NK-92 treated with Interleukin-12 subunit alpha and Interleukin-12 subunit beta, amount 100 ng/mL, for 24 hours (cell line): ENCODE results near the gene OSBPL3.

Experiments
- DNase-seq: peaks from one replicate; lab custom pipeline; 2025; lab: John Stamatoyannopoulos, UW

OSBPL3 gene

DNA sequence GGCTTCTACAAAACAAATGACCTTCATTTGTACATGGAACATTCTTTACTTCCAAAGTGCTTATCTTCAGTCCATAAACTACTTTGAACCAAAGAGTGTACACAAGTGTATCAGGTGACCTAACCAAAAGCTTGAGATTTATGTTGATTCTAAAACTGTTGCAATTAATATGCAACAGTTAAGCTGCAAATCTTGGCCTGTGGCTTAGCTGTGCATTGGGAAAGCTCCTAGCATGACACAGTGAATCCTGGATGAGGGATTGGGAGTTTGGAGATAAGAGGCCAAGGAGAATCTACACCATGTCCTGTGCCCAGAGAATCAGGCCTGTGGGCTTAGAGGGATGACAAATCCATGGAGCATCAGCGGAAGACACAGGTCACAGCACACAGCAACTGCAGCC is 117.5 kb downstream of the OSBPL3 start:
- DNase-seq, result no peak

DNA sequence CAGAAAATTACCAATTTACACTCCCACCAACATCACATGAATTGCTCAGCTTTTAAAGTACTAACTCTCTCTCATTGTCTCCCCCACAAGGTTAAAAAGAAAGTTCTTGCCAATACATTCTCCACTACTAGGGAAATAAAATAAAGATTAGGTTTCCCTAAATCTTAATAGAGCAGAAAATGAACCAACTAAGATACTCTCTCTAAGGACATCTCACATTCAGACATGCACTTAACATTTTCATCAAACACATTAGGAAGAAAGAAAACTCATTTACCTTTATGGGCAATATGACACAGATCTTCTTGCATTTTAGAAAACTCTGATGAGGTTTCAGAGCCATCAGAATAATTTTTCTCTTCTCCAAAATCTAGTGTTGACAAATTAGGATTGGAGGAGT is 118.6 kb downstream of the OSBPL3 start:
- no peak for DNase-seq

DNA sequence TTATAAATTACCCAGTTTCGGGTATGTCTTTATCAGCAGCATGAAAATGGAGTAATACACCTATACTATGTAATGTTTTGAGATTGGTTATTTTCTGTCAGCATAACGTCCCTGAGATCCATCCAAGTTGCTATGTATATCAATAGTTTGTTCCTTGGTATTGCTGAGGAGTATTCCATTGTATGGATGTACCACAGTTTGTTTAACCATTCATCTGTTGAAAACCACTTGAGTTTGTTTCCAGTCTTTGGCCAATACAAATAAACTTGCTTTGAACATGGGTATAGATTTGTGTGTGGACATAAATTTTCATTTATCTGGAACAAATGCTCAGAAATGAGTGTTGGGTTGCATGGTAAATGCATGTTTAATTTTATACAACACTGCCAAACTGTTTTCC is 119.4 kb downstream of the OSBPL3 start:
- DNase-seq, result no peak

DNA sequence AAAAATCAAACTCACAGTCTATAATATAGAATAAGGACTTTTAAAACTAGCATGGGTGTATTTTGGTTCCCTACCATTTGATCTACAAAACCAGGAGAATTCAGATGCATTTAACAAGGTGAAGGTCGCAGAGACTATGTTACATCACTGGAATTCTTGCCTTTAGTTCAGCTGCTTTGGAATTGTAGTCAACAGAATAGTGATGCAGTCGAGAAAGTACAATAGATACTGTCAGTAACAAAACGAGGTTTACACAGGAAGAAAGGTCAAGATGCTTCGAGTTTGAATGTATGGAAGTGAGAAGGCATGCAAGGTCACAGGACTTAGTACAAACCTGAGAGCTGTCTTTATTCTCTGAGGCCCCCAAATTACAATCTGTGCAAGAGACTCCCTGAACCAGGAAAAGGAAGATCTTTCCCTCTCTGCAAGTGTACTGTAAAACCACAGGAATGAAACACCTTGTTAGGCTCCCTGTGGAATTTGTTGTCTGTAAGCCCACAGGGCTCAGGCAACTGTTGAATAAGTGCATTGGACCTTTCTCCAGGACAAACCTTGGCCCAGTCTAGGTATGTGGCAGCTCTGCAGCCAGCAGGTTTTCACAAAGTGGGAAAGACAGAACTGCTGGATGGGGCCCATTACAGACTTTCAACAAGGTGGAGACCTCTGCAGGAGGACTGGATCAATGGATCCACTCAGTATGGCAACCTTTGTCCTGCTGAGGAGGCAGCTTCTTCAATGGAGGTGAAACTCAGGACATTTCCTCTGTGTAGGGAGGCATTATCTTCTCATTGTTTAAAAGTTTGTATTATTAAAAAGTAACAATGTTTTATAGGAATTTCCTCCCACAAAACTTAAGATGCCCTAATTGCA is 121.6 kb downstream of the OSBPL3 start:
- DNase-seq, result no peak

DNA sequence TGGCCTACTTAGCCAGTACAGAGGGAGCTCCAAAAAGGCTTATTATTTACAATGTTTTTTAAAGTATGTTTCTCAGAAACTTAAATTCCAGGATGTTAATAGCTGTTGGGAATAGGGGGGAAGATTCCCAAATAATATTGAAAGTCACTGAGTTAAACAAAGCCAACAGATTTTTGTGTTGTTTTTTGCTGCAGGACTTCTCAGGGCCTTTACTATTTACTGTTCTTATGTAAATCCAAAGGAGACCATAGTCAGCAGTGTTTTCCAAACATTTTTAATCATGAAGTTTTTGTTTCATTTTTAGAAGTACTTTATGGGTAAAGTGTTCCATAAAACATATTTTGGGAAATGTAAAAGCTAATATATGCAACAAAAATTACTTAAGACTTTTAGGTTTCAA is 122.4 kb downstream of the OSBPL3 start:
- no peak for DNase-seq

DNA sequence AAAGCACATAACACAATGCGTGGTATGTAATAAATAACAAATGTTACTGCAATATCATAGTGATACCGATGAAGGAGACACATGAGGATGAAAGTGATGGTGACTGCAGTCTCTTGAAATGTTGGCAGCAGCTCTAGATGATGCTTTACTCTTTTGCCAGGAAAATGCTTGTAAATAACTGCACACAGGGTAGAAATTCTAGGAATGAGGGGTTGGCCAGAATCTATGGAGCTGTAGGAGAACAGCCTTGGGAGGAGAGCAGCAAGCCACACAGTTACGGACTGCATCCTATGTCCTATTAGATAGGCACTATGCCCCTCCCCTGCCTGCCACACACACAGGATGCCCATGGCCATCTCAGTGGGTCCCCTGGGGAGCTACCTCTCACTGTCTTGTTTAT is 125.1 kb downstream of the OSBPL3 start:
- no peak for DNase-seq

DNA sequence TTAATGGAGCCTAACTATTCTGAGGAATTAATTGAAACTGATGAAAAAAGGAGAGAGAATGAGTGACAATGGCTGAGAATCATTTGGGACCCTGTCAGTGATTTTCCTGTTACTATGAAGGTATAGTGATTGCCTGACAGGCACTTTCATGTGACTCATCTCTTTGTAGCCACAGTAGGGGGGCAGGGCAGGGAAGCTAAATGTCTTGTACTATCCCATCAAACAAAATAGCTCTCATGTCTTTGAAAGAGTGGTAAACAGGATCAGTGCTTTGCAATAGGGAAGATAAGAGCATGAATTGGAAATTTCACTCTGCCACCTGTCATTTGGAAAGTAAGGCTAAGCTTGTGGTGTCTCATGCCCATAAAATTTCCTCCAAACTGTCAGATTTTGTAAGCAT is 128.2 kb downstream of the OSBPL3 start:
- DNase-seq, result peak; percentile 17

DNA sequence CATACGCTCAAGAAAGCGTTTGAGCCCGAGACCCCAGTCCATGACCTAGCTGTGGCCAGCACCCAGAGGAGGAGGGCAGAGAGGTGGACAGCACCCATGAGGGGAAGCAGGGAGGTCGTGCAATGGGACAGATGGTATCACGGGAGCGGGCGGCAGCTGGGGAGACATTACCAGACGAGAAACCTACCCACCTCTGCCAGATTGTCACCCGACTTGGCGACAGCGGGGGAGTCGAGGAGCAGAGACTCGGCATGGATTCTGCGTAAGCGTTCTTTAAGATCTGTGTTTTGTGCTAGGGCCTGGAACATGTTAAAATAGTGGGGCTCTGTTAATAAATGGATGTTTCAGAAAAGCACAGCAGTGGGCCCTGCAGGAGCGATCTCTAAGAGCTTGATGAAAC is 131.1 kb downstream of the OSBPL3 start:
- DNase-seq, result no peak

DNA sequence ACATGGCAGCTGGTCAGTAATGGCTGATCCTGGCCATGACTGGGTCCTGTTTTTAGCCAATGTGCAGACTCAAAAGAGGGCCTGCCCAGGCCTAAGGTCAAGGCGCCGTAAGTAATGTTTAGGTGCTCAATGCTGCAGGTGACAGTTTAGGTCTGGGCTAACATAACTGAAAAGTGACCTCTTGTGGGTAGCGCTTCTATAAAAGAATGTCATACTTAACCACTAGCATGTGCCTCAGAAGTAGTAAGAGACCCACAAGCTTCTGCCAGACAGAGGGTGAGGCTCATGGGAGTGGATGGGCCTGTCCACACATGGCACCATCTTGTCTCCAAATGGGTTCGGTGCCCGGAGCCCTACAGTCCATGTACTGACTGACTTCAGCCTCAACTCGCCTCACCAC is 132.2 kb downstream of the OSBPL3 start:
- DNase-seq, result no peak

DNA sequence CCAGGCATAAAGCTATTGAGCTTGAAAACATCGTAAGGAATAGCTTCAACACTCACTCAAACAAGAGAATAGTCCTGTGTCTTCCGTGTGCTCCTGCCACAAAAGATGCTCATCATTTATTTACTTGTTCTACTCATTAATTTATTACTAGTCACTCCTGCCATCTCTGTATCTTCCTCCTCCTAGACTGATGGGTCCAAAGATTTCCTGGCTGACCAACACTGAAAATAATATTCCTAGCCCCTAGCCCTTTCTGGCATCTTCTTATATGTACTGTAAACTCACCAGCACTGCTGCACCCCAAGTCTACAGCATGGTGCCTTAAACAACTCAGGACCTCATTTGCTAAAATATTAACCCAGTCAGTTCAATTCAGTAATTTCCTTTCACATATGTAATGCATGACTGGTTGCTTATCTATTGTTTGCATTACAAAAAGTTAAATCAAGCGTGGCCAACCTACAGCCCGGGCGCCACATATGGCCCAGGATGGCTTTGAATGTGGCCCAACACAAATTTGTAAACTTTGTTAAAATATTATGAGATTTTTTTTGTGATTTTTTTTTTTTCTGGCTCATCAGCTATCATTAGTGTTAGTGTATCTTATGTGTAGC is 136.1 kb downstream of the OSBPL3 start:
- no peak for DNase-seq

DNA sequence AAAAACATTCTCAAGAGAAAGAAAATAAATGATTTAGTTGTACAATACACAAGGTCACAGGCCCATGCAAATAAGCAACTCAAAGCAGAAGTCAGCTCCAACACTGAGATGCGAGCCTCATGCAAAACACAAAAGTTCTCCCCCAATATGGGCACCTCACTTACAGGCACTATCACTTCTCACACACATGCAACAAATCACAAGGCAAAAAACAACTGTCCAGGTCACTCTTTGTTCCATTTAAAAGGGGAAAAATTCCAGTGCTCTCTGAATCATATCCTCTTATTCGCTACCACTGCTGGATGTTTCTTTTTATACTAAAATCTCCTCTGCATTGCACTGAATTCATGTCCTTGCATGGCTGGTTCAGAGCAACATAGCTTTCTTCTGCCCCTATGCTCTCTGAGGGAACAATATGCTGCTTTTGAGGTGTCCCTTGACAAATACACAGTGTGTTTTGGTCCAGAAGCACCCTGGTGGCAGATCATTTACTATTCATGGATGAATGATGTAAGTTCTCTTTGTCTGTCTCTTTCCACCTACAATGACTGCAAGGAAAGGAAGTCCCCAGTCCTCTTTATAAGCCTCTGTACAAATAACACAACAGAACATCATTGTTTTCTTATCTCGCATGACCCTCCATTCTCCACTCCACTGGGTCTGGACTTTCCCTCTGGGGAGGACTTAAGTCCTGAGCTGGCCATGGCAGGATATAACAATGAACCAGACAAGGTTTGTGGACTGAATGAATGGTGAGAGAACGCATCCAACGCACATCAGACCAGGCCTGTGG is 137.3 kb downstream of the OSBPL3 start:
- DNase-seq, result no peak

DNA sequence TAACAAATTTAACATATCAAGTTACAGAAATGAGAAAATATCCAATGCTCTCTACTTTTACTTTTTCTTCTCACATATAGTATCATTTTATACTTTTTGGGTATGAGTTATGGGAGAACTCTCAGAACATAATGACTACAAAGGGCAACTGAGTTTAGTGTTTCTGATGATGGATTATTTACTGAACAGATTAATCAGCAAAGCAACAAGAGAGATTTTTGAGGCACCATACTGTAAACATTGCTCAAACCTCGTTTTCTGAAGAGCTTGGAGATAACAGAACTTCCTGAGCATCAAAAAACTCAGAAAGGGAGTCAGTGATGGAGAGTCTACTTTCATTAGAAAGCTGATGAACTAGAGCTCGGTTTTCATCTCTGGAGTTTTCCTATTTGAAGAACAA is 137.9 kb downstream of the OSBPL3 start:
- DNase-seq, result no peak

DNA sequence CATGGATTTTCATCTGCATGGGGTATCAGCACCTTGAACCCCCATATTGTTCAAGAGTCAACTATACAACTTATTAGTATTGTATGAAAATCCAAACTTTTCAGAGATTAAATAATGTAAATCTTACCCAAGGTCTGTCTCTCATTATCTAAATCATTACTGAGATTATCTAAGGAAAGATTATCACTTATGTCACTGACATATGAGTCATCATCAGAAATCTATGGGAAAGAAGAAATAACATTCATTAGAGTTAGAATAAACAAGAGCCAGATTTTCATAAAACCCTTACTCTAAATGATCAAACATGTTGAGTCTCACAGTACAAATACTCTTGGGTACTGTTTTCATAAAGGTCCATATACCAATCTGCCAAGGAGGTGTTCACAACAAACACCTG is 139.4 kb downstream of the OSBPL3 start:
- DNase-seq, result no peak

DNA sequence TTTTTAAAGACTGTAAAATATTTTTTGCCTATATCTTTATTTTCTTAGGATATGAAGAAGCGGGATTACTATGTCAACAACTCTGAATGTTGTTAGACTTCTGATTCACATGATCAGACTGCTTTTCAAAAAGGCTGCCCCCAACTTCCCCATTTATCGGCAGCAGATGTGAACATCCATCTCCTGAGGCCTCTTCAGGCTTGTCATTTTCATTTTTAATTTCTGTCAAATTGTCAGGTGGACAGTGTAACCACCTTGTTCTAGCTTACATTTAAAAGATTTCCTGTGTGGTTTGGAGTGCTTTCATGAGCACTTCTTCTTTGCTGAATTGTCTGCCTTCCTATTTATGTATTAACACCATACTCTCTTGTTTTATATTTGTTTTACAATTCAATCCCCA is 143.9 kb downstream of the OSBPL3 start:
- no peak for DNase-seq

DNA sequence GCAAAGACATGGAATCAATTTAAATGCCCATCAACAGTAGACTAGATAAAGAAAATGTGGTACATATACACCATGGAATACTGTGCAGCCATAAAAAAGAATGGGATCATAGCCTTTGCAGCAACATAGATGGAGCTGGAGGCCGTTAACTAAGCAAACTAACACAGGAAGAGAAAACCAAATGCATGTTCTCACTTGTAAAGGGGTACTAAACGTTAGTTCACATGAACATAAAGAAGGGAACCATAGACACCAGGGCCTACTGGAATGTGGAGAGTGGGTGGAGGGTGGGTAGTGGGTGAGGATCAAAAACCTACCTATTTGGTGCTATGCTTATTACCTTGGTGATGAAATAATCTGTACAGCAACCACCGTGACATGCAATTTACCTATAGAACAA is 144.3 kb downstream of the OSBPL3 start:
- no peak for DNase-seq

DNA sequence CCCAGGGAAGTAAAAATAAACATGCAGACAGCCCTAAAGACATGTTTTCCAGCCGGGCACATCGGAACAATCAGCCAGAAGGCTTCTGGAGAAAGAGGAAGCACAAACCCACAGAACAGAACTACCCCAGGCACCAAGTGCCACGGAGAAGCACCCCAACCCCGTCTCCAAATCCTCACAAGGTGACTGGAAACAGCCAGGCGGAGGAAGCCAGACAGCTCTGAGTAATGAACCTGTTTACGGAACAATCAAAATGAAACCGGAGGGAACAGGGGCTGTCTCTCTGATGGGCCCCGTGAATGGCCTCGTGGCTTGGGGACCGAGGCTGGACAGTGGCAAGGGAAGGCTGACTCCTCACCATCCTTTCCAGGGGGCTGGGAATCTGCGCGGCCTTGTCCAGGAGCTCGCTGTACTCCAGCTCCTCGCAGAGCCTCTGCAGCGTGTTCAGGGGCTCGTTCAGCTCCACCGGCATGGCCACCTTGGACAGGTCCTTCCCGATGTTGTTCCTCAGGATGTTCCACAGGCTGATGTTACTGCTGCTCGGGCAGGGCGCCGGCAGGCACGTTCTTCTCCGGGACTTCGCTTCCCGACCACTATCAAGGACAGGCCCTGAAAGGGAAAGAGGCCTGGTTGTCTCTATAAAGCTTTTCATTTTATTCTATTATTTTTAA is 145.7 kb downstream of the OSBPL3 start:
- no peak for DNase-seq

DNA sequence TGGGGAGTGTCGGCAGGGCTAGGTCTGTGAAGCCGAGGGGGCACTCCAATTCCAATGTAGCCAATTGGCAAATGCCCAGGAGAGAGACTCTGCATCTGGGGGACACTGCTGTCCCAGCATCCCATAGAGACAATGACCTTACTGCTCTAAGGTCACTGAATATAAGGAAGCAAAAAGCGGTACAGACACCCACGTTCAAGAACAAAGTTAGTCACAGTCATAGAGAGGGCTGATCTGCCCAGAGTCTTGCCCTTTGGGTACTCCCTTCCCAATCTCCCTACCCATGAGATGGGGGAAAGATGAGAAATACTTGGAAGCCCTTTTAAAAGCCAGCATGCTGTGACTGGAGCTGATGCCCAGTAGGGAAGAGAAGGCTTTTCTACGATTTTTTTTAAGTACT is 146.4 kb downstream of the OSBPL3 start:
- no peak for DNase-seq

DNA sequence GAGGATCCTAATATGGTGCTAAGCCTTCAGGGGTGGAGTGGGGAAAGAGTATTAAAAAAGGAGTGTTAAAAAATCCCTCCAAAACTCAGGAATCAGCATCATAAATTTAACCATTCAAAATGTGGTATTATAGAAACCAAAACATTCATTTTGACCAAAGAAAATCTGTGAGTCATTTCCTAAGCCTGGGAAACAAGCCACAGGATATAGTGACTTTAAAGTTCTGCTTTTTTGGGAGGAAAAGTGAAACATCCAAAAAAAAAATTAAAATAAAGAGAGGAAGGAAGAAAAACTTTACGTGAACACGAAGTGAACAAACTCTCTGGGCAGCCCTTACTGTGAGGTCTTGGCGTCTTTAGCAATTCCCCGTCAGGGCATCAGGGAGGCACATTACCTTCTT is 148.7 kb downstream of the OSBPL3 start:
- DNase-seq, result no peak

DNA sequence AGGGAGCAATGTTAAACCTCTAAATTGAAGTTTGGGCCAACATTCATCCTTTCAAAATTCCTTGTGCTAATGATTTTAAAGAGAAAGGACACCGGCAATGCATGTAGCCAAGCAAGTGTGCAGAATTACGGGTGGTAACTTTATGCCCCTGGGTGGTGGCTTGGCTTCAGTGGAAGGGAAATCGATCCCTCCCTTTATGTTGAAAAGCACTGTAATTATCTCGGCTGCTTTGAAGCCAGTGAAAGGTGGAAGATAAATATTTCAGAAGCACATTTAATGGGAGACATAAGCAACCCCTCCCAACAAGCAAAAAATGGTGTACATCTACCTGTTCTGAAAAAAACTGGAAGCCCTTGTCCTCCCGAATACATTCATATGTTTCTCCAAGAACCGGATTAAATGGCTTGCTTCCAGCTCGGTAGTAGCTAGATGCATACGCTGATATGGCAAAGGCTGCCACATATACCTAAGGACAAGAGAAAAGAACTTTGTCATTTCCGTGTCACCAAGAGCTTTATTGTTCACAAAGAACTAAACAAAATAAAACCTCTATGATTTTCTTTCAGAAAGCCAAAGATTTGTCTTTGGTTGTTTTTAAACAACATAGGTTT is 149.4 kb downstream of the OSBPL3 start:
- DNase-seq, result no peak

DNA sequence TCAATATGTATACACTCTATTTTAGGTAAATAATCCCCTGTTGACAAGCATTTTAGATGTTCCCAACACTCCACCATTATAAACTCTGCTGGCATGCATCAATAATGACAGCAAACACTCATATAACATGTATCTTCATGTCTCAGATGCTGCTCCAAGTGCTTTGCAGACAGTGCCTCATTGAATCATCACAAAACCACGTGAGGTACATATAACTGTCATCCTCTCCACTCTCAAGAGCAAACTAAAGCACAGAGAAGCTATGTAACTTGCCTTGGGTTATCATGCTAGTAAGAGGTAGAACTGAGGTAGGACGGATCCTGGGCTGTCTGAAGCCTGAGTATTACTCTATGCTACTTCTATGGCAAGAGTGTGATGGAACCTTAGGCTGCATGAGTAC is 150.2 kb downstream of the OSBPL3 start:
- DNase-seq, result no peak

DNA sequence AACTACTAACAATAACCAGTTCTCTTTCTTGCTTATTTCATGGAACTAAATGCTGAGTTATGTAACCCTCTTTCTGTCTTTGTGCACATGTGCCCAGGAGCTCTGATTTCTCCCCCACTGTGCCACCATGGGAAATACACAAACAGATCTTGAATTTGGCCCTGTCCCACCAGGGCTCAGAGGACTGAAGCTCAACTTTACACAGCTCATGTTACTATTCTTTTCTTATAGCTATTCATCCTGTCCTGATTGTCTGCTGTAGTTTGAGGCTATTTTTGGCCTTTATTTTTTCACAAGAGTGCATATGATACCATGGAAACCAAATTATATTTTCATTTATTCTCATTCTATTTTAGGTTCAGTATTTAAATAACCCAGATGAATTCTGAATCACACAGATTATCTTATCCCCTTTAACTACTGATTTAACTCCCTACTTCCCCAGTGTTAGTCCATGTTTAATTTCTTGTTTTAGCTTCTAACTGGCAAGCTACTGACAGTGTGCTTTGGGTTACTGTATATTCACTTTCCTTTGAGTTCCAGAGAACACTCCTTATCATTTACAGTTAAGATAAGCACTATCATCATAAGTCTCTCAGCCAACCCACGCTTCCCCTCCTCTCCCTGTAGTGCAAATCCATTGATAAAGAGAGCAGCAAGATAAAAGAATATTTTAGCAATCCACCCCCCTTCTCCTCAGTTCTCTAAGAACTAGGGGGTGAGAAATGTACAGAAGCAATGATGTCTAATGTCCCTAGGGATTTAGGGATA is 150.9 kb downstream of the OSBPL3 start:
- DNase-seq, result no peak
